ENCODE results near the gene GDPD5.

GDPD5 gene

DNA sequence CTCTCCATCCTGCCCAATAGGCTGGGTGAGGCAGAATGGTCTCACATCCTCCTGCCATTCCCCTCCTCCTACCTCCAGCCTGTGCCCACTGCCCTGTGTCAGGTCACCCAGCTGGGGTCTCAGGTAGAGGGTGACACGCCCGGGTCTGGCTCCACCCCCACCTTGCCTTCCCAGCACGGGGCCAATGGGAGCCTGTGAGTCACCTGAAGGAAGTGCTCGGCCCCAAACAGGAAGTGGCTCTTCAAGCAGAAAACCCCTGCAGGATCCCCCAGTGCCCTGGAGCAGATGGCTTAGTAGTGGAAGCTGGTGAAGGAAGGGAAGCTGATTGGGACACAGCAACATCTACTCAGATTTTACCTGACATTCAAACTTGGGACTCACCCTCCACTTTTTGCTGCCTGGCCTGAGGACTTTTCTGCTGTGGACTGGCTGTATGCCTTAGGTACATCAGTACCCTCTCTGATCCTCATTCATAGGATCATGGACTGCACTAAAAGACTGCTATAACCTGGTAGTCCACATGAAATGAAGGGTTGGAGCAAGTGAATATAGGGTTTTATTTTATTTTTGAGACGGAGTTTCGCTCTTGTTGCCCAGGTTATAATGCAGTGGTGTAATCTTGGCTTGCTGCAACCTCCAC lies 33.4 kb downstream of the GDPD5 start:
- DNase-seq (ENCODE audit: low read depth in 2 of 2, low spot score in 1 of 2) = peak; percentile 17 to 40

DNA sequence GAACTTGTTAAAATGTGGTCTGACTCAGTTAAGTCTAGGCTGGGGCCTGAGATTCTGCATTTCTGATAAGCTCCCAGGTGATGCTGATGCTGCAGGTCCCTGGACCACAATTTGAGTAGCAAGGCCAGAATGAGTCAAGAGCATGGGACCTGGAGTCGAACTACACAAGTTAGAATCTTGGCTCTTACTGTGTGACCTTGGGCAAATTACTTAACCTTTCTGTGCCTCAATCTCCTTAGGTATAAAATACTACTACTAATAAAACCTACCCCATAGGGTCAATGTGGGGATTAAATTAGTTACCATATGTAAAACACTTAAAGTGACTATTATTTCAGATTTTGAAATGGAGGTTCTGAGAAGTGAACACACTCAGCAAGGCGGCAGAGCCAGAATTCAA lies 34.3 kb downstream of the GDPD5 start:
- no peak for DNase-seq (ENCODE audit: low read depth in 2 of 2, low spot score in 1 of 2)

DNA sequence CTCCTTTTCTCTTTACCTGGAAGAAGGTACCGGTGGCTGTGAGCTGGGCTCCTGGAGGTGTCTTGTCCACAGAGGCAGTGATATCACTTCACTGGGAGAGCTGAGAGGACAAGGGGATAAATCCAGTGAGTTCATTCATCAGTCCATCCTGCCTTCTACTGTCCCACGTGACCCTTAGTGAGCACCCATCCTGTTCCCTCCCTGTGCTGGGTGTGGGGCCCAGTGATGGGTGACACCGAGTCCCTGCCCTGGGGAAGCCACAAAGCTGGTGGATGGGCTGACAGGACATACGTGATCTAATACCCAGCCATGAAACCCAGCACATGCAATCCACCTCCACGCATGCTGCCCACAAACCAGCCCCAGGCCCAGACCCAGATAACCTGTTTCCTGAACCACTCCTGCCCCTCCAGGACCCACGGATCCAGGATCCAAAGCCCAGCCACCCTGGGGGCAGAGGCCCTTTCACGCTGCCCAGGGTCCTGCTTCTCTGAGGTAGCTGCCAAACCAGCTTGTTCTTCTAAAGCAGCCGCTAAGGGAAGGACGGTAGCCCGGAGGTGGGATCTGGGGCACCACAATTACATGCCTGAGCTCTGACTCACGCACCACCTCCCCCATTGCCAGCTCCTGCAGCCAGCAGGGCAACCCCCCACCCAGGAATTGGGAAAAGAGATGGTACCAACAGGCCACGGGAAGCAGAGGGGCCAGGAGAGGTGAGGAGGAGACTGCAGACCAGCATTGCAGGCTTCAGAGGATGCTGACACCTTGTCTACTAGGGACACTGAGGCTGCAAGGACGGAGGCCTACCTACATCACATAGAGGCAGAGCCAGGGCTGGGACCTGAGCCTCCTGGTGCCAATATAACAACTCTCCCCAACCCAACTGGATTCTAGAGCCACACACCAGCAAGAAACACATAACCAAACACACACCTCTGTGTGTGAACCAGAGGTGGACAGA lies 35.2 kb downstream of the GDPD5 start:
- no peak for DNase-seq (ENCODE audit: low read depth in 2 of 2, low spot score in 1 of 2)

DNA sequence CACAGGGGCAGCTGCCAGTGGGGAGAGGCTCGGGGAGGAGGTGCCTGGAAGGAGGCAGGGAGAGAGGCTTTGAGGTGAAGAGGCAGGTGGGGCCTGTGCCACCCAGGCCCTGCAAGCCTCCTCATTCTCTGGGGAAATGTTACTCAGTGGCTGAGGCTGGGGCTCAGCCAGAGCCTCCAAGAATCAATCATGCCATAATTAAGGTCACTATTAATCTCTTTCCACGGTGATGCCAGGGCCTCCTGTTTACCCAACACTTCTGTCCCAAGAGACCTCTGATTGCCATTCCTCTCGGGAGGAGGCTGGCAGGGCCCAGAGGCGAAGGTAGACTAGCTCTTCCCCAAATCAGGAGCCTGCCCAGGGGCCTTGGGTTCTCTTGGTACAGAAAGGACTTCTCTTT lies 38.4 kb downstream of the GDPD5 start:
- no peak for DNase-seq (ENCODE audit: low read depth in 2 of 2, low spot score in 1 of 2)

- DNase-seq (ENCODE audit: low read depth in 2 of 2, low spot score in 1 of 2) = no peak
These were observed 40.0 kb downstream of the GDPD5 start for GRCh38 chr11:75485742-75486141.

DNA sequence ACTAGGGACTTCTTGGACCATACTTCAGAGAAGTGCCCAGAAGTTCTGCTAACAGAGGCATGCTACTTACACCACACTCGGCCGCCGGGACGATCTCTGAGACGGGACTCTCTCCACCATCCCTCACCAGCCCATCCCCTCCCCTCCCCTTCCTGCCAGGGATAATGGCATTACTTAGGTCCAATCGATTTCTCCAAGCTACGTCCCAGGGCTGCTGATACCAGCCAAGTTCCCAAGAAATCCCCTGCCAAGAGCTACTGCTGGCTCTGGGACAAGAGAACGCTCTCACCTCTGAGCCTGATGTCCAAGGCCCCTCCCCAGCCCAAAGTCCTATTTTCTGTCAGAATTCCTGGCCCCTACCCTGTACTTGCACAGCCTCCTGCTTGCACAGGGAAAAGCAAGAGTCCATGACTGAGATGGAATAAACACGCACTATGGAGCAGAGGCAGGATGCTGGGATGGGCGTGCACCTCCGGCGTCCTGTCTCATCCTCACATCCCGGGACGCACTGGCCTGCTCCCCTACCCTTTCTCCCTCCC lies 42.7 kb downstream of the GDPD5 start:
- DNase-seq (ENCODE audit: low read depth in 2 of 2, low spot score in 1 of 2) = no peak

GRCh38 chr11:75481922-75482606 lies 43.7 kb downstream of the GDPD5 start:
- no peak for DNase-seq (ENCODE audit: low read depth in 2 of 2, low spot score in 1 of 2)

GRCh38 chr11:75481223-75481921 lies 44.4 kb downstream of the GDPD5 start:
- DNase-seq (ENCODE audit: low read depth in 2 of 2, low spot score in 1 of 2) = no peak

DNA sequence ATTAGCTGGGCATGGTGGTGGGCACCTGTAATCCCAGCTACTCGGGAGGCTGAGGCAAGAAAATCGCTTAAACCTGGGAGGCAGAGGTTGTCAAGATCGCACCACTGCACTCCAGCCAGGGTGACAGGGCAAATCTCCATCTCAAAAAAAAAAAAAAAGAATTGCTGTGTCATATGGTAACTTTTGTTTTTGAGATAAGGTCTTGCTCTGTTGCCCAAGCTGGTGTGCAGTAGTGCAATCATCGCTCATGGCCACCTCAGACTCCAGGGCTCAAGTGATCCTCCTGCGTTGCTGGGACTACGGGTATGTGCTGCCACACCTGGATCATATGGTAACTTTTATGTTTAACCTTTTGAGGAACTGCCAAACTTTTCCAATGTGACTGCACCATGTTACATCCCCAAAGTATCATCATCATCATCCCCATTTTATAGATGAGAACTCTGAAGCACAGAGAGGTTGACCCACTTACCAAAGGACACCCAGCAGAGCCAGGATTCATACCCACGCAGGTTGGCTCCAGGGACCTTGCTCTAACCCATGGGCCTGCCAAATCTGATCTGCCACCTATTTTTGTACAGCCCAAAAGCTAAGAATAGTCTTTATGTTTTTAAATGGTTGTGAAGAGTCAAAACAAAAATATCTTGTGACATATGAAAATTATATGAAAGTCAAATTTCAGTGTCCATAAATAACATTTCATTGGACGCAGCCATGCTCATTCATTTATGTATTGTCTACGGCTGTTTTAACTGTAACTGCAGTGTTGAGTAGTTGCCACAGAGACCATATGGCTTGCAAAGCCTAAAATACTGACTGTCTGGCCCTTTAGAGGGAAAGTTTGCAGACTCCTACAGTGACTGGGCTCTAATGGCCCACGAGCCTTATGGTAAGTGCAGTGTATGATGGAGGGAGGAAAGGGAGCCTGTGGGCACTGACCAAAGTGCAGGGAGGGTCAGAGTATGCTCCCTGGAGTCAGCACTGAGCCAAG lies 45.3 kb downstream of the GDPD5 start:
- no peak for DNase-seq (ENCODE audit: low read depth in 2 of 2, low spot score in 1 of 2)

- no peak for DNase-seq (ENCODE audit: low read depth in 2 of 2, low spot score in 1 of 2)
These were observed 46.1 kb downstream of the GDPD5 start for GRCh38 chr11:75479597-75480145.

GRCh38 chr11:75478783-75479596 lies 46.8 kb downstream of the GDPD5 start:
- DNase-seq (ENCODE audit: low read depth in 2 of 2, low spot score in 1 of 2) = no peak

- DNase-seq (ENCODE audit: low read depth in 2 of 2, low spot score in 1 of 2) = no peak
These were observed 48.2 kb downstream of the GDPD5 start for GRCh38 chr11:75477614-75477935.

- DNase-seq (ENCODE audit: low read depth in 2 of 2, low spot score in 1 of 2) = no peak
These were observed 48.8 kb downstream of the GDPD5 start for GRCh38 chr11:75476739-75477613.

- DNase-seq (ENCODE audit: low read depth in 2 of 2, low spot score in 1 of 2) = no peak
These were observed 49.7 kb downstream of the GDPD5 start for GRCh38 chr11:75475767-75476650.

- peak; percentile 2 to 25 for DNase-seq (ENCODE audit: low read depth in 2 of 2, low spot score in 1 of 2)
These were observed 50.6 kb downstream of the GDPD5 start for GRCh38 chr11:75474878-75475766.

DNA sequence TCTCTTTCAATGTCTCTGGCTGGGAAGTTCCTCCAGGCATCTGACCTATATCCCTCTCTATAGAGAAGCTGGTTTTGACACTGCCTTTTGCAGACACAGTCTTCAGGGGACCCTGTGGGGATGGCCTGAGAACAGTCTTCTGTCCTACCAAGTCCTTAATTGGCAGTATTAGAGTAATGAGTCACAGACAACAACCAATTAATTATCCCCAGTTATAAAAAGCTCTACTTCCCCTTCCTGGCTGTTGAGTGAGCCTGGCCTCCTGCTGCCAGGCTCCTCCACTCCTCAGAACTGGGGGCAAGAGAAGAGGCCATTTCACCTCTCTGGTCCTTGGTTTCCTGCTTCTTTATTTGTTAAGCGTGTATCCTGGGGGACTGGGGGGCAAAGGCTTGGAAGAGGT lies 51.5 kb downstream of the GDPD5 start:
- no peak for DNase-seq (ENCODE audit: low read depth in 2 of 2, low spot score in 1 of 2)

All from stimulated activated CD8-positive, alpha-beta memory T cell treated with anti-CD3 and anti-CD28 coated beads, Interleukin-4, amount 100 ng/mL, for 4 hours (primary cell).